NCI-H1694 treated with DMSO at 0.1 percent for 48 hours (cell line): ENCODE results near the gene TGFB1.
"Not testable (repeated sequence)": the region's sequence is repeated elsewhere in the genome, so short reads cannot be mapped to it uniquely, and the experiment has no call there.

ENCODE experiments used
- DNase-seq: peaks from one replicate; lab custom pipeline; 2025; lab: John Stamatoyannopoulos, UW

TGFB1 gene

DNA sequence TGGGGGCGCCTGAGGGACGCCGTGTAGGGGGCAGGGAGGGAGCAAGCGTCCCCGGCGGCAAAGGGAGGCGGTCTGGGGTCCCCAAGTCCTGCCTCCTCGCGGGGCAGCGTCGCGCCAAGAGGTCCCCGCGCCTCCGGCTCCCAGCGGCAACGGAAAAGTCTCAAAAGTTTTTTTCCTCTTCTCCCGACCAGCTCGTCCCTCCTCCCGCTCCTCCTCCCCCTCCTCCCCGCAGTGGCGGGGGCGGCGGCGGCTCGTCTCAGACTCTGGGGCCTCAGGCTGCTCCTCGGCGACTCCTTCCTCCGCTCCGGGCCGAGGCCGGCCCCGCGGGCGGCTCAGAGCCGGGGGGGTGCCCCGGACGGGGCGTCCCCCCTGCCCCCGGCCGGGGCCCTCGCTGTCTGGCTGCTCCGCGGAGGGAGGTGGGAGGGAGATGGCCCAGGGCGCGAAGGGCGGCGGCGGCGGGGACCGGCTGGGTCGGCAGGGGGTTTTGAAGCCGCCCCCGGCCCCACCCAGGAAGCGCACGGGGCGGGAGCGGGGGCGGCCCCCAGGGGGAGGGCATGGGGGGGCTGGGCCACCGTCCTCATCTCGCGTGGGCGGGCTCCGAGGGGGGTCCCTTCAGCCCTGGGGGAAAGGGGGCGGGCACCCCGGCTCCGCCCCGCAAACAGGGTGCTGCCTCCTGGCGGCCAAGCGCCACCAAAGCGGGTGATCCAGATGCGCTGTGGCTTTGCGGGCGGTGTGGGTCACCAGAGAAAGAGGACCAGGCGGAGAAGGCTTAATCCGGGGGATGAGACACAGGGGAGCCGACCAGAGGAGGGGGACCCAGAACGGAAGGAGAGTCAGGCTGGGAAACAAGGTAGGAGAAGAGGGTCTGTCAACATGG lies at the start of gene TGFB1:
Gene TGFB1 (minus strand): TSS at position 457 of the 877 bp plus-strand sequence. CDS start 878 bp downstream, outside the sequence.
- DNase-seq, result peak; percentile 34

DNA sequence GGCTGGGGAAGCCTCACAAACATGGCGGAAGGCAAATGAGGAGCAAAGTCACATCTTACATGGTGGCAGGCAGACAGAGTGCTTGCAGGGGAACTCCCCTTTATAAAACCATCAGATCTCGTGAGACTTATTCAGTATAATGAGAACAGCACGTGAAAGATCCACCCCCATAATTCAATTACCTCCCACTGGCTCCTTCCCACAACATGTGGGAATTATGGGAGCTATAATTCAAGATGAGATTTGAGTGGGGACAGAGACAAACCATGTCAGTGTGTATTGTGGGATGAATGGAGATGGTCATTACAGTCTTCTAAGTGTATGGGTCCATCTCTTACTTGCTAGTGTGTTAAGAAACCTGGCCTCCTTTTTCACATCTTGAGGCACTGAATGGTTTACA lies 48.3 kb upstream of the TGFB1 start:
- DNase-seq, result no peak

DNA sequence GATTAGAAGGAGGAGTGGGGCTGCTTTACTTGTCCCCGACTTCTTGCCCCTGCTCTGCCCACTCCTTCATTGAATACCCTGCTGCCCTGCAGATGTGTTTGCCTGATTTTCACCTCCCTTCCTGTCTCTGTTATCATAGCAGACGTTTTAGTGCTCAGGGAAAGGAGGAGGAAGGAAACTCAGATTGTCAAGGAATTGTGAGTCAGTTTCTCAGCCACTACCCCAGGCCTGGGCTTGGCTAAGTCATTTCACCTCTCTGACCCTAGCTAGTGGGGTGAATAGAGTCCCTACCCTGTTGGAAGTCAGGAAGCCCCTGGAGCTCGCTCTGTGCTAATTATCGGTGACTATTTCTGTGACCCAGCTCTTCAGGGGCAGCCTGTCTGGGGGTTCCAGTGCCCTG lies 47.8 kb upstream of the TGFB1 start:
- no peak for DNase-seq

DNA sequence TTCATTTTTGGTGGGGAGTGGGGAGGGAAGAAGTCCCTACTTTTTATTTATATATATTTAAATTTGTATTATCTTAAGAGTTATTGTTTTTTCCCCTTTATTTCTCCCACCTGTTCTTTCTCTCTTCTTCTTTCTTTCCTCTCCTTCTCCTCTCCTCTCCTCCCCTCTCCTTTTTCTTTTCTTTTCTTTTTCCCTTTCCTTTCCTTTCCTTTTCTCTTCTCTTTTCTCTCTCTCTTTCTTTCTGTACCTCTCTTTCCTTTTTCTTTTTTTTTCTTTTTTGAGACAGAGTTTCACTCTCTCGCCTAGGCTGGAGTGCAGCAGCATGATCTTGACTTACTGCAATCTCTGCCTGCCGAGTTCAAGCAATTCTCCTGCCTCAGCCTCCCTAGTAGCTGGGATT lies 45.8 kb upstream of the TGFB1 start:
- DNase-seq, result no peak

DNA sequence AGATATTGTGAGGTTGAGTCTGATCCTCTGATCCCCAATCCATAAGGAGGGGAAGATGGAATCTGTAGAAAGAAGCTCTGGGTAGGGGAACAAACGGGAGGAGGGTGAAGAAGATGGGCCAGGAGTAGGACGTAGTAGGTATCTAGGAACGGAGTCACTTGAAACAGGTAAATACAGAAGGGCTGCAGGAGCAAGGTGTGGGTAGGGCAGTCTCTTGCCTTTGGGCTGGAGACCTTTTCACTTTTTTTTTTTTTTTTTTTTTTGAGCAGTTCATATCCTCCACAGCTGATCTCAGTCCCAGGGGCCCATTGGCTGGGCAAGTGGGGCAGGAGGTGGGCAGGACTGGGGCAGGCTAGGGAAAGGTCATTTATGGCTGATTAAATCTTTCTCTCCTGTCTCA lies 45.4 kb upstream of the TGFB1 start:
- DNase-seq, result no peak

DNA sequence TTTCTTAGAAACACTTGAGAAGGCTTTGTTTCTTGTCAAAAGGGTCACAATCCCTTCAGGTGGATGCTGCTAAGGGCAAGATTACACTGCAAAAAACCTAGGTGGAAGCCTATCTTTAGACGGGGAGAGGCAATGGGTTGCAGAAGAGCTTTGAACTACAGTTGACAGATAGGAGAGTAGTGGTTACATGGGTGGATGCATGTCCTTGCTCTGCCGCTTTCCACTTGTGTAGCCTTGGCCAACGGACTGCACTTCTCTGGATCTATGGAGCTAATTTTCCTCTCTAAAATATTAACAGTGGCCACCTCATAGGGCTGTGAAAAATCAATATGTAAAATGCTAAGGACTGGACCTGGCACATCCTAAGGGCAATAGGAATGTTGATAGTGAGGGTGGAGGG lies 44.9 kb upstream of the TGFB1 start:
- DNase-seq, result no peak

DNA sequence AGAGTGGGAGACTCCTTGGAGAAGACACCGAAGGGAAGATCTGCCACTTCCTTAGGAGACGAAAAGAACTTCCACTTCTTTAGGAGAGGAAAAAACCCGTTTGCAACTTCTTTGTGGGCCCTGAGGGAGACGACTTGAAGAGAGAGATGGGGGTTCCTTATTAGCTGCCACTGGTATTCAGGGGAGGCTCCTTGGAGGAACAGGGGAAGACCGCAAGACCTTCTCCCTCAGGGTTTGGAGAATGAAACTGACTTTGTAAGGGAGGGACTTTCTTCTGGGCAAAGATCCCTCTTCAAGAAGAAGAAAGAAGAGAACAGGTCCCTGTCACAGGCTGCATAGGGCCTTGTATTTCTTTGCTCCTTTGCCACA lies 44.3 kb upstream of the TGFB1 start:
- DNase-seq, result no peak

DNA sequence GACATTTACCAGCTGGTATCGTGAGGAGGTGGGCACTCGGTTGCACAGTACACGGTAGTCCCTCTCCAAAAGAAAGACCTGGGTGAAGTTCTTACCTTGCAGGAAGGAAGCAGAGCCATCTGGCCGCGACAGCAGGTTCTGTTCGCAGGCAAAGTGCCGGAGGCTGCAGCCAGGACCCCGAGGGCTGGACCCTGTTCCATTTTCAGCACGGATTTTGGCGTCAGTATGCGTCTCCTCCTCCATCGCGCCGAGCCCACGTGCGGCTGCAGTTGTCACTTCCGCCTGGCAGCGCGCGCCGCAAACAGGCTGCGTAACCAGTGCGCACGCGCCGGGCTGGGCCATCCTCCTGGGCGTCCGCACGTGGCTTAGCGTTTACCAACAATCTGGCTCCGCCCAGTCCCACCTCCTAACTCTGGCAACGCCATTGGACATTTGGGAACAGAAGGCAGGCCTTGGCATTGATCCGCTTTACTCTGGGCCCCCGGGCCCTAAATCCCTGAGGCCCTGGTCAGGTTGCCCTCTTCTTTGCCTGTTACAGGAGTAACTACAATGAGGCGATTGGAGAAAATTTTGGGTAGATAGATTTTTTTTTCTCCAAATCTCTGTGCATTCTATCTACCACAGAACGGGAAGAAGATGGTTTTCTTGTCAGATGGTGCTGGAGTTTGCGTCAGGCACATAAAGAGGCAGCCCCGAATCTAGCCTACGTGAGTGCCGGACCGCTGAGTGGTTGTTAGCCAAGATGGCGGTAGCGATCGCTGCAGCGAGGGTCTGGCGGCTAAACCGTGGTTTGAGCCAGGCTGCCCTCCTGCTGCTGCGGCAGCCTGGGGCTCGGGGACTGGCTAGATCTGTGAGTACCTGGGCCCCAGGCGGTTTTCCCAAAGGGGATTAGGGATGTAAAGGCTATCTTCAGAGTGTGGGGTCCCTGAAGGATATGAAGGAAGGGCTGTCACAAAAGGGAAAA lies 43.6 kb upstream of the TGFB1 start, which contains the start of the genes BCKDHA and EXOSC5:
Gene BCKDHA (plus strand): TSS at position 733 of the 964 bp plus-strand sequence. CDS start 10 bp downstream, at position 743.
Gene EXOSC5 (minus strand): TSS at position 274 of the 964 bp plus-strand sequence. CDS start 31 bp downstream, at position 243.
- DNase-seq, result peak; percentile 99

DNA sequence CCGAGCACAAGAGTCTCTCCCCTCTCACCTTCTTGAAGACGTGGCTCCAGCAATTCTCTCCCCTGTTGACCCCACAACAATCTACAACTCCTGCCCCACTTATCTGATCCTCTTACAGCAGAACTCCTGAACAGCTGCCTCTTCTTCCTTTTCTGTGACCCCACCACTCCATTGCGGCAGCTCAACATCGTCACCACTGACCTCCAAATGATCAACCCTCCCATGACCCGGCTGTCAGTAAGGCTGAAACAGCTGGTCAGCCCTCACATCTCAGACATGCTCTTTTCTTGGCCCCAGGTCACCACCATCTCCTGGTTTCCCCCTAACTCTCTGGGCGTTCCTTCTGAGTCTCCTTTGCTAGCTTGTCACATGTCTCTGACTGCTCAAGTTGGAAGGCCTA lies 41.6 kb upstream of the TGFB1 start:
- DNase-seq, result no peak

DNA sequence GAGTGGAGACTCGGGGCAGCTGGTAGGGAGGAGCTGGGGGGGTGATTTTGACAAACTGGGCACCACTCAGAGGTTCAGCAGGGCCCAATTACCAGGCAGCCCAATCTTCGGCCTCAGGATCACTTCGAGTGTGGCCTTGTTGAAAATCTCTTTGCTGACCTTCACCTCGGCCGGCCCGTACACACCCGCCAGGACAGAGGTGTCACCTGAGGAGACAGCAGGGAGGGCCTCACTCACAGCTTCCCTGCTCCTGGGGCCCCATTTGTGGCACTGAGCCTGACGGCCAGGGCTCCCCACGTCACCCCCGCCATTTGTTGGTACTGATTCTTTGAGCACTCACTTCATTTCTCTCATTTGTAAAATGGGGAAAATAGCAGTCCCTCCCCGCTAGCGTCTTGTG lies 39.1 kb upstream of the TGFB1 start:
- DNase-seq, result no peak

DNA sequence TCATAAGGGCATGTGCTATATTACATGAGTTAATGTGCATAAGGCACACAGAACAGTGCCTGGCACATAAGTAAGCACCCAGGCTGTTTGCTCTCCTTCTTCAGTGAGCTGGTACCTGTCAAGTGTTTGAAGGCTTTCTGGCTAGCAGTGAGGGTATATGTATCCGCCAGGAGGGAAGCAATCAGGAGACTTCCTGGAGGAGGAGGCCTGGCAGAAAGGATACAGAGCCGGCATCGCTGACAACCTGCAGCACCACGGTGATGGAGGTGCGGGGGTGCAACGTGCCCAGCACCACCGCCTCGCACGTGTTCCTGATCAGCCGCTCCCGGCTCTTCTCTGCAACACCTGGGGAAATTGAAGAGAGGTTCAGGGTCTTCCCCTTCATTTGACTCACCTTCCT lies 37.9 kb upstream of the TGFB1 start:
- DNase-seq, result no peak

DNA sequence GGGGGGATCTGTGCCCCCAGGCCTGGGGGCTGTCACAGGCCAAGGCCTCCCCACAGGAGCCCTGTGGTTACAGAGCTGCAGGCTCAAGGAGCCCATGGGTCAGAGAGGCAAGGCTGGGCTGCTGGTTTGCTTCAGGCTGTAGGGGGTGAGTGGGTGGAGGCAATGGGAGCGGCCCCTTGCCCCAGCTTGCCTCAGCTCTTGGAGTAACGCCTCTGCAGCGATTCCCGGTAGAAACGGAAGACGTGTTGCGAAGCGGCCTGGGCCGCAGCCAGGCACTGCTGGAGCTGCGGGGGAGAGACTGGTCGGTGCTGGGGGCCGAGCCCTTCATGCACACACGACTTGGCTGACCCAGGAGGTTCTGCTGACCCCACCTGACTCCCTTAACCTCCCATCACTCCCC lies 32.7 kb upstream of the TGFB1 start:
- no peak for DNase-seq

DNA sequence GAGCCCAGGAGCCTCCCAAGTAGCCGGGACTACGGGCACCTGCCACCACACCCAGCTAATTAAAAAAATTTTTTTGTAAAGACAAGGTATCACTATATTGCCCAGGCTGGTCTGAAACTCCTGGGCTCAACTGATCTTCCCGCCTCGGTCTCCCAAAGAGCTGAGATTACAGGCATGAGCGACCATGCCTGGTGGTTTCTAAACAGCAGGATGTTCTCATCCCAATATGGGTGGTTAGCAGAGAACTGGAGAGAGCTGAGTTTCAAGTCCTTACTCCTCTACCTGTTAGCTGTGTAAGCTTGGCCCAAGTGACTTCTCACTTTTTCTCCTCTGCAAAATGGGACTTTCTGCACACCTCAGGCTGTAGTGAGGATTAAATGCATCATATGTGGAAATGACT lies 30.6 kb upstream of the TGFB1 start:
- DNase-seq, result no peak

DNA sequence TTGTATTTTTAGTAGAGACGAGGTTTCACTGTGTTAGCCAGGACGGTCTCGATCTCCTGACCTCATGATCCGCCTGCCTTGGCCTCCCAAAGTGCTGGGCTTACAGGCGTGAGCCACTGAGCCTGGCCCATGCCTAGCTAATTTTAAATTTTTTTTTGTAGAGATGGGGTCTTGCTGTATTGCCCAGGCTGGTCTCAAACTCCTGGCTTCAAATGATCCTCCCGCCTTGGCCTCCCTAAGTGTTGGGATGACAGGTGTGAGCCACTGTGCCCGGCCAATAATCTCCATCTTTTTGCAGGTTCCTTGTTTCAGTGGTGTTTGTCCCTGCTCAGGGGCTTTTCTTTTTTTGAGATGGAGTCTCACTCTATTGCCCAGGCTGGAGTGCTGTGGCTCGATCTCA lies 27.8 kb upstream of the TGFB1 start:
- DNase-seq, result not testable (repeated sequence)

DNA sequence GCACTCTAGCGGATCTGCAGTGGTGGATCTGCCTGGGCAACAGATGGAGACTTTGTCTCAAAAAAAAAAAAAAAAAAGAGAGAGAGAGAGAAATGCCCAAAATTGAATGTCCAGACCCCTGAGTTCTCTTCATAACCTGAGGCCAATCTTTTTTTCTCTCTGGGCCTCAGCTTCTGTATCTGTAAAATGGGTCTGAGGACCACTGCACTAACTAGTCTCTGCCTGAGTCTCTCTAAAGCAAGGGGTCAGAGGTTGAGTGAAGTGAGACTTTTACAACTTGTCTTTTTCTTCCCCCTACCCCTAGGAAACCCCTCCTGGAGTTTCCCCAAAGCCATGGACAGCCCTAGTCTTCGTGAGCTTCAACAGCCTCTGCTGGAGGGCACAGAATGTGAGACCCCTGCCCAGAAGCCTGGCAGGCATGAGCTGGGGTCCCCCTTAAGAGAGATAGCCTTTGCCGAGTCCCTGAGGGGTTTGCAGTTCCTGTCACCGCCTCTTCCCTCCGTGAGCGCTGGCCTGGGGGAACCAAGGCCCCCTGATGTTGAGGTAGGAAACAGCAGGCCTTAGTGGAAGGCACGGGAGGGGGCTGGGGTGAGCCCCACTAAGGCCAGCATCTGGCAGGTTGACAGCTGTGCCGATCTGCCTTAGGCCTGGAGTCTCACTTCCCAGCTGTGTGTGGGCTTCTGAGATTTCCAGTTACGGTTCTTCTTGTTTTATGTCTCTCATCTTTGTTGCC lies 24.4 kb upstream of the TGFB1 start:
- DNase-seq, result no peak

DNA sequence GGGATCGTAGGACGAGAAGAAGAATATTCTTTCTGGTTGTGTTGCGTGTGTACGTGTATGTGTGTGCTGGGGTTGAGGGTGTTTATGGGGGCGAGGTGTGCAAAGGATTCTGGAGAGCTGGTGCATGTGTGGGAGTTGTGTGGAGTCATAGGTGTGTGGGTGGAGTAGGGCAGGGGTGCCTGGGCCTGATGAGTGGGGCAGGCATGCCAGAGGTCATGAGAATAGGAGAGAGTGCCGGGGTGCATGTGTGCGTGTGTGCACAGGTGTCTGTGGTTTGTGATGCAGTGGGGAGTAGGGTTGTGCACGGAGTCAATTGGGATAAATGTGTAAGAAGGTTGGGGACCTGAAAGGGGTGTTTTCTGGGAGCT lies 23.3 kb upstream of the TGFB1 start:
- no peak for DNase-seq

DNA sequence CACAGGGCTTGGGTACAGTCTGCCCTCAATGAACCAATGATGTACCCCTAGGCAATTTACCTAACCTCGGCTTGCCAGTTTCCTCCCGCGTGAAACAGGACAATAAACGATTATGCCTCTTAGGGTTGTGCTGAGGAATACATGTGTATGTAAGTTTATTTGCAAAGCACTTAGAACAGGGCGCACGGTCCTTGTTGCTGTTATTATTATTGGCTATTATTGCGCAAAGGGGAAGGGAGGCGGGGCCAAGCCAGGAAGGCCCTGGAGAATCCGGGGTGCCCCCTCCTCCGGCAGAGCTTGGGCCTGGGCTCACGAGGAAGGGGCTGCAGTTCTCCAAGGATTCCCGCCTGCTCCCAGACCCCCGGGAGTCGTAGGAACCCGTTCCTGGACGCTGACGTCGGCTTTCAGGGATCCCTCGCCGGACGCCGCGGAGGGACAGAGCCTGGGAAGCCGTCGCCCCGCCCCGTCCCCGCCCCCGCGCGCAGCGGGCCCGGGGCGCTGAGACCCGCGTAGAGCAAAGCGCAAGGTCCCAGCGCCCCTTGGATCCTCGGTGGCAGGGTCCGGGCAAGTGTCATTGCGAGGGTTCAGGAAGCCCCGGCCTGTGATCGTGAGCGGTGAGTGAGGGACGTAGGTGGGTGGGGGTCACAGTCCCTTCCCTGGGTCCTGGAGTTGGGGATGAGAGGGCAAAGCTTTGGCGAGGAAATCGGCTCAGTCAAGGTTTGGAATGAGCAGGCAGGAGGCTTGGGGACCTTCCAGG lies 22.7 kb upstream of the TGFB1 start, which contains the start of gene TMEM91:
Gene TMEM91 (plus strand): TSS at position 293 of the 757 bp plus-strand sequence. CDS start 1,777 bp downstream, outside the sequence.
- DNase-seq, result no peak

DNA sequence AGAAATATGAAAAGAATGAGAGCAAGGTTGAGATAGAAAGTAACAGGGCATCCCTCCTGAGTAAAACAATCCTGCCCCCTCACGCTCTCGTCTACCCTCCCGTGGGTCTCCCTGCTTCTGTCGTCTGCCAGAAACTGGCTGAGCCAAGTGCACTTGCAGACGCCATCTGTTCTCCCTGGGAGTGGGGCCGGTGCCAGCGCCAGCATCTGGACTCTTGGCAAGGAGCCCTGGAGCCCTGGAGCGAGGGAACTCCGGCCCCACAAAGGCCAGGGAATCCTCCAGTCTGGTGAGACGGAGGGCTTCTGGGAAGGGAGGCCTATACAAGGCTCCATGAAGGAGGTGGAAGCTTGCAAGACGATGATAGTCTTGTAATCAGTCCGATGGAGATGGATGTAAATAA lies 20.3 kb upstream of the TGFB1 start:
- DNase-seq, result peak; percentile 94

DNA sequence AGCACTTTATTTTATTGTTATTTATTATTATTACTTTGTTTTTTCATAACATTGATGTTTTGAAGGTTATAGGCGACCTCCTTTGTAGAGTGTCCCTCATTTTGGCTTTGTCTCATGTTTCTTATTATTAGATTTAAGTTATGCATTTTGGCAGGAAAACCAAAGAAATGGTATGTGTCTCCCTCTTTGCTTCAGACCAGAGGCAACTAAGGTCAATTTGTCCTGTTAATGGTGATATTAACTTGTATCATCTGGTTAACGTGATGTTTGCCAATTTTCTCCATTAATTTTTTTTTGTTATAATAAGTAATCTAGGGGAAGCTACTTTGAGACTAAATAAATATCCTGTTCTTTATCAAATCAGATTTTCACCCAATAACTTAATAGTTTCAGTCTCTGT lies 18.8 kb upstream of the TGFB1 start:
- DNase-seq, result no peak

DNA sequence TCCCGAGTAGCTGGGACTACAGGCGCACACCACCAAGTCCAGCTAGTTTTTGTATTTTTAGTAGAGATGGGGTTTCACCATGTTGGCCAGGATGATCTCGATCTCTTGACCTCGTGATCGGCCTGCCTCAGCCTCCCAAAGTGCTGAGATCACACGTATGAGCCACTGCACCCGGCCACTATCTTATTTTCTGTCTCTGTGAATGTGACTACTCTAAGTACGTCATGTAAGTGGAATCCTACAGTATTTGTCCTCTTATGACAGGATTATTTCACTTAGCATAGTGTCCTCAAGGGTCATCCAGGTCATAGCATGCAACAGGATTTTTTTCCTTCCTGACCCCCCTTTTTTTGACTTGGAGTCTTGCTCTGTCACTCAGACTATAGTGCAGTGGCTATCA lies 17.8 kb upstream of the TGFB1 start:
- DNase-seq, result no peak

DNA sequence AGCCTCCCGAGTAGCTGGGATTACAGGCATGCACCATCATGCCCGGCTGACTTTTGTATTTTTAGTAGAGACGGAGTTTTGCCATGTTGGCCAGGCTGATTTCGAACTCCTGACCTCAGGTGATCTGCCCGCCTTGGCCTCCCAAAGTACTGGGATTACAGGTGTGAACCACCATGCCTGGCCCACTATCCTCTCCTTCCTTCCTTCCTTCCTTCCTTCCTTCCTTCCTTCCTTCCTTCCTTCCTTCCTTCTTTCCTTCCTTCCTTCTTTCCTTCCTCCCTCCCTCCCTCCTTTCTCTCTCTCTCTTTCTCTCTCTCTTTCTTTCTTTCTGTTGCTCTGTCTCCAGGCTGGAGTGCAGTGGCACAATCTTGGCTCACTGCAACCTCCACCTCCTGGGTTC lies 17.4 kb upstream of the TGFB1 start:
- not testable (repeated sequence) for DNase-seq
